Activated CD8-positive, alpha-beta T cell treated with anti-CD3 and anti-CD28 coated beads for 36 hours (primary cell): ENCODE results near the gene CADM4. TPM values are rescaled to one million over a fixed set of nuclear protein-coding genes. Genes with fewer than 3 reads are reported as not detected.

ENCODE experiments used
- ATAC-seq: fragments of 200-7000 bp; cut with Tn5 transposase; one replicate; pipeline ENCODE4 v1.10.0; 2021; ENCODE audit warnings: mild to moderate bottlenecking, moderate library complexity
- CTCF ChIA-PET: fragments of 350-600 bp; sonication (Branson Sonifier 250); formaldehyde crosslinking; loops from one replicate; lab custom pipeline; 2021; ENCODE audit warnings: antibody characterized with exemption; lab: Charles Lee
- POLR2A ChIA-PET: fragments of 350-600 bp; sonication (Branson Sonifier 250); formaldehyde crosslinking; loops from one replicate; lab custom pipeline; 2021; ENCODE audit warnings: antibody characterized with exemption; lab: Charles Lee
- DNase-seq: peaks from one replicate; pipeline ENCODE4 v3.0.0-alpha.2; 2020
- H3K27ac Mint-ChIP-seq: one replicate; pipeline ENCODE4 v1.8.0; 2021; ENCODE audit warnings: mild to moderate bottlenecking, mixed read lengths
- H3K27me3 Mint-ChIP-seq: one replicate; pipeline ENCODE4 v1.8.0; 2021; ENCODE audit warnings: mixed read lengths
- H3K36me3 Mint-ChIP-seq: one replicate; pipeline ENCODE4 v1.8.0; 2021; ENCODE audit warnings: low read depth, mixed read lengths
- H3K4me1 Mint-ChIP-seq: one replicate; pipeline ENCODE4 v1.8.0; 2021; ENCODE audit warnings: low read depth, mixed read lengths
- H3K4me3 Mint-ChIP-seq: one replicate; pipeline ENCODE4 v1.8.0; 2021; ENCODE audit warnings: mild to moderate bottlenecking, moderate library complexity, mixed read lengths
- H3K9me3 Mint-ChIP-seq: one replicate; pipeline ENCODE4 v1.8.0; 2021; ENCODE audit warnings: mixed read lengths
- CTCF ChIP-seq: fragments of 200-600 bp; IDR thresholded peaks from one replicate; pipeline ENCODE4 v1.8.0; 2022; ENCODE audit warnings: antibody characterized with exemption, mild to moderate bottlenecking
- intact Hi-C: fragments of 100-400 bp; cut with micrococcal nuclease; formaldehyde crosslinking; loops from one replicate; pipeline ENCODE4 v1.10.0; 2022
- total RNA-seq, 2 experiments: library from RNA; stranded (reverse); gene quantifications; one replicate each; pipeline ENCODE4 v1.2.3, GENCODE V29; 2021

CADM4 gene
- total RNA-seq = under 1 TPM; 0.22 to 0.38 TPM

GRCh38 chr19:43639519-43640423, at the start of gene CADM4:
Gene CADM4, minus strand, starts transcription at chr19:43639850. Its CDS starts 60 bp downstream, at chr19:43639790.
- Mint-ChIP-seq H3K27ac (no peak within 1 kb of the TSS), H3K27me3 (peaks cover 32% of the 10 kb centered on the region), H3K4me1 (peaks cover 9% of the 10 kb centered on the region), H3K9me3 (no peaks in the 10 kb centered on the region), H3K4me3 (peak within 1 kb of the TSS; percentile 65), H3K36me3 (no peaks in the 10 kb centered on the region)
- no peak for TF ChIP-seq CTCF
- ChIA-PET CTCF (no interaction called here), POLR2A (no interaction called here)
- ATAC-seq (peak; percentile 83), DNase-seq (peak; percentile 49)
- intact Hi-C loops = no loop called here

- H3K4me3 Mint-ChIP-seq = no peak overlapping the region
- CTCF ChIA-PET = interaction anchor here (1.2 kb wide), 1 partner anchor 9 kb away, joined by 3 read pairs; no protein-coding TSS in a partner anchor
- intact Hi-C loops = no loop called here
- H3K27me3 Mint-ChIP-seq = peaks cover 2% of the 10 kb centered on the region
- TF ChIP-seq CTCF = no peak
- peaks cover 3% of the 10 kb centered on the region for H3K4me1 Mint-ChIP-seq
- DNase-seq (no peak), ATAC-seq (no peak)
- POLR2A ChIA-PET = no interaction called here
- no peak overlapping the region for H3K27ac Mint-ChIP-seq
- H3K9me3 Mint-ChIP-seq = peaks cover 13% of the 10 kb centered on the region
- H3K36me3 Mint-ChIP-seq = peaks cover 2% of the 10 kb centered on the region
These were observed 48.5 kb upstream of the CADM4 start for GRCh38 chr19:43688059-43688701.

GRCh38 chr19:43687660-43687997, 48.0 kb upstream of the CADM4 start:
- intact Hi-C loops = no loop called here
- Mint-ChIP-seq H3K27ac (no peak overlapping the region), H3K4me1 (peaks cover 3% of the 10 kb centered on the region), H3K27me3 (peaks cover 2% of the 10 kb centered on the region), H3K9me3 (peaks cover 13% of the 10 kb centered on the region), H3K36me3 (peaks cover 2% of the 10 kb centered on the region), H3K4me3 (no peak overlapping the region)
- no peak for TF ChIP-seq CTCF
- ChIA-PET POLR2A (interaction anchor here (0.7 kb wide), 1 partner anchor 9 kb away, joined by 4 read pairs; no protein-coding TSS in a partner anchor), CTCF (interaction anchor here (1.2 kb wide), 2 partner anchors 8 to 19 kb away, joined by 3 read pairs; no protein-coding TSS in a partner anchor)
- no peak for ATAC-seq
- no peak for DNase-seq

GRCh38 chr19:43684326-43684725, 44.7 kb upstream of the CADM4 start:
- Mint-ChIP-seq H3K4me1 (peaks cover 3% of the 10 kb centered on the region), H3K36me3 (no peaks in the 10 kb centered on the region), H3K9me3 (no peaks in the 10 kb centered on the region), H3K27me3 (no peaks in the 10 kb centered on the region), H3K4me3 (no peak overlapping the region), H3K27ac (no peak overlapping the region)
- CTCF ChIA-PET = interaction anchor here (1.2 kb wide), 1 partner anchor 16 kb away, joined by 3 read pairs; no protein-coding TSS in a partner anchor
- POLR2A ChIA-PET = interaction anchor here (0.5 kb wide), 1 partner anchor 9 kb away, joined by 3 read pairs; no protein-coding TSS in a partner anchor
- DNase-seq (no peak), ATAC-seq (no peak)
- TF ChIP-seq CTCF = no peak
- intact Hi-C loops = no loop called here
